Measurements from ENCODE around the gene GNAI1.

GNAI1 gene

GRCh38 chr7:80165177-80165576, 30.5 kb downstream of the GNAI1 start:
- no peak for DNase-seq

GRCh38 chr7:80170445-80170844, 35.8 kb downstream of the GNAI1 start:
- DNase-seq = no peak

GRCh38 chr7:80172387-80172786, 37.8 kb downstream of the GNAI1 start:
- no peak for DNase-seq

DNA sequence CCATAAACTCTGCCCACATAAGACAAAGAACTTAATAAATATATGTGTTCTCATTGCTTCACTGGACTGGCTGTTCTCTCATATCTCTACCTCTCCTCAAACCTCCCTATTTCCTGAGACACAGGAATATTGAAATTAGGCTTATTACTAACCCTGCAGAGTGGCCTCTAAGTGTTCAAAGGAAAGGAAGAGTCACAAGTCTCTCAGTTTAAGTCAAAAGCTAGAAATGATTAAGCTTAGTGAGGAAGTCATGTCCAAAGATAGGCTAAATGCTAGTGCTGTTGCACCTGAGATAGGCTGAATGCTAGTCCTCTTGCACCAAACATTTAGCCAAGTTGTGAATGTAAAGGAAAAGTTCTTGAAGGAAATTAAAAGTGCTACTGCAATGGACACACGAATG, 41.1 kb downstream of the GNAI1 start:
- no peak for DNase-seq

DNA sequence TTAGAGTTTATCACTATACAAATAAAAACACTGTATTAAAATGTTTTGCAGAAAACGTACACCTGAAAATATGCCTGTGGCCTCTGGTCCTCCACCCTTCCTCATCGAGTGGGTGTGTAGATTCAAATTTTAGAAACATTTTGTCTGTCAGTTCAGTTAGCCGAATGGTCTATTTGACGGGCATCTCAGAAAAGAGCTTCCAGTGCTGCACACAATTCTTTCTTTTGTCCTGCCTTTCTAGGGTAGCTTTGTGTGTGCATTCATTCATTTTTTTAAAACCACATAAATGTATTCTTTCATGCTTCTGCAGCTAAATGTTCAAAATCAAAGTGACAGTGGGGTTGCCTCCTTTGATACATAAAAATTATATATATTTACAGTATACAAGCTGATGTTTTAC, 46.8 kb downstream of the GNAI1 start:
- no peak for DNase-seq

DNA sequence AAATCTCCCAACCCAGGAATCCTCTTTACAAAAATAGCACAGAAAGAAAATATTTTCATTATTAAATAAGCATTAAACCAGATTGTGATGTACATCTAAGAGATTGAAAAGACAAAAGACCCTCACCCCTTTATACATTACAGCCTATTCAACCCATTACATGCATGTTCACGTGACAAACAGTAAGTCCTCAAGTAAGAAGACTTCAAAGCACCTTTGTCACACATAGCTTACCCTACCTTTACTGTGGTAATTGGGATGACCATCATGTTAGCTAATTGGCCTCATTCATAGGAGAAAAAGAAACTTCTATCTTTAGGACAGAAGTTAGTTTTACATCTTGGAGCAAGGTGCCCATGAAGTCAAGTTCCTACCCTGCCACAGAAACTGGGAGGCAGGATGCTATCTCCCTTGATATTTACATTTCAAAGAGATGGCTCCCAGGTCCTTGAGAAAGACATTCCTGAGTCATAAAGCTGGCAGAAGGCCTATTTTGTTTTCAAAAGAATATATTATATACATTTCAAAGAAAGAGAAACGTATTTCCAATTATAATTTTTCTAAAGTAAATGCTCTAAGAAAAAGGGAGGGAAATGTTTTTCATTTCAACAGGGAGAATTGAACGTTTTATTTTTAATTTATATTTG, 48.1 kb downstream of the GNAI1 start:
- no peak for DNase-seq

- DNase-seq = no peak
These were observed 48.7 kb downstream of the GNAI1 start for GRCh38 chr7:80183351-80183750.

DNA sequence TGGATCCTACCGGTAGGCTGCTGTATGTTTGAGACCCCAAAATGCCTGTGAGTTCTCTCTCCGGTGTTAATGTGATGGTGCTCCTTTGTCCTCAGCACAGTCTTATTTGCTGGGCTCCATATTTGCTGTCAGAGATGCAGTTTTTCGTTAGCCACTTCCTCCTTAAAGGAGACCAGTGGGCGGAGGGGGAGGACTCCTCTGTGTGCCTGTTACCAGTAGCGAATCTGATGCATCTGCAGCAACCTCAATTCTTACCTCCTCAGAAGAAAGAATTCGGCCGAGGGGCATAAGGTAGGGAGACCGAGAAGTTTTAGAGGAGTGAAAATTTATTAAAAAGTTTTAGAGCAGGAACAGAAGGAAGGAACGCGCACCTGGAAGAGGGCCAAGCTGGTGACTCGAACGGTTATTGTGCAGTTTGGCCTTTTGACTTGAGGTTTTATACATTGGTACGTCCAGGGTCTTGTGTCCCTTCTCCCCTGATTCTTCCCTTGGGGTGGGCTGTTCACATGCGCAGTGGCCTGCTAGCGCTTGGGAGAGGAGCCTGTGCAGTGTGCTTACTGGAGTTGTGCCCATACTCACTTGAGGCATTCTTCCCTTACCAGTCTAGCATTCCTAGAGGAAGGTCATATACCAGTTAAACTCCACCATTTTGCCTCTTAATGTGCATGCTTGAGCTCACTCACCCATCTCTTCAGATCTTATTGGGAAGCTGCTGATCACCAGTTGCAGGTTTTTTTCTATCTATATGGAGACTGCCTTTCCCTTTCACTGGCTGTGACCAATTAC, 49.5 kb downstream of the GNAI1 start:
- no peak for DNase-seq

- no peak for DNase-seq
These were observed 50.1 kb downstream of the GNAI1 start for GRCh38 chr7:80184693-80185092.

GRCh38 chr7:80185571-80185970, 50.9 kb downstream of the GNAI1 start:
- DNase-seq = no peak

GRCh38 chr7:80186721-80187120, 52.1 kb downstream of the GNAI1 start:
- no peak for DNase-seq

GRCh38 chr7:80187279-80187678, 52.6 kb downstream of the GNAI1 start:
- DNase-seq = no peak

DNA sequence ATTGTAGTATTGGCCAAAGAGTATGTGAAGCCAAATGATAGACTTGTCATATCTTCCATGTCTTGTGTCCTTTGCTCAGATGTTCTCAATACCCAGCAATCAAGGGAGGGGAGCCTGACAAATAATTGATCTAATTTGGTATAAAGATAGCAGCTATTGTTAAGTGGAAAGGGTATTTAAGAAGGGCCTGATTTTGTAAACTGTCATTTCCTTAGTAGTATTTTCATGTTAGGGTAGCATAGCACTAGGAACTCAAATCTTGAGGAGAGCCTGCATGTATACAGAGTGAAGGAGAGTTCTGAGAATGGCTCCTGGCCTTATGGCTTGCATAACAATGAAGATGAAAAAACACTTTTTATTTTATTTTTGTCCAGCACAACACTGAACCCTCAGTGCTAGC, 53.1 kb downstream of the GNAI1 start:
- DNase-seq = no peak

GRCh38 chr7:80189638-80190037, 55.0 kb downstream of the GNAI1 start:
- DNase-seq = no peak

- DNase-seq = no peak
These were observed 63.0 kb downstream of the GNAI1 start for GRCh38 chr7:80197627-80198026.

GRCh38 chr7:80199051-80199450, 64.4 kb downstream of the GNAI1 start:
- no peak for DNase-seq

DNA sequence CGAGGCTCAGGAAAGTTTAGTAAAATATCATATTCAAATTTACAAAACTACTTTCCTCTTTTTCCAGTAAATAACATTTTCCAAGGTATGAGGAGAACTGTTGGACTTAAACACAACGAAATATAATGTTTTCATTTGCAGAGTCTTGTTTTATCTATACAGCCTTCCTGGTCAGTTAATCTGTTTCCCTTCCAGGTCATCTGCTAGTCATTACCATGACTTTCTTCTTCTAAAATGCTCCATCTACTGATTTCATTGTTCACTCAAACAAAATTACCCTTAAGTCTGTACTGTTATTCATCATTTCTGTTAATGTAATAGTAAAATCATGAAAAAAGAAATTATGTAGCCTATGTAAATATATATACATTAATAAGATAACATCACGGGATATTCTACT, 69.8 kb downstream of the GNAI1 start:
- no peak for DNase-seq

DNA sequence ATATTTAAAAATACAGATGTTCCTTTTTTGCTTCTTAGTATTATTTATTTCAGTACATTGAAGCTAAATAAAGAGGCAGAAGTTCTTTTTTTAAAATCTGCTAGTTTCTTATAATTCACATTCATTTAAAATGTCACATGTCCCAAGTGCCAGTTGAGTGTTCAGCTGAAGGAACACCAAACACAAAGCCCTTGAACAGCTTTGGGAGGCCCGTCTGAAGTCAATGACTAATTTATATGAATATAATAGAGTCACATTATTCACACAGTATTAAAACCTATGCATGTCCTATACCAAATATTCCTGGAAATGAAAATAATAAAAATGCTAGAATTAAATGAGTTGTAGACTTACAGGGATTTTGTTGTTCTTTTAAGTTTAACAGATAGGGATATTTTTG, 70.3 kb downstream of the GNAI1 start:
- no peak for DNase-seq

- DNase-seq = no peak
These were observed 72.1 kb downstream of the GNAI1 start for GRCh38 chr7:80206763-80207162.

- no peak for DNase-seq
These were observed 72.9 kb downstream of the GNAI1 start for GRCh38 chr7:80207501-80207900.

- no peak for DNase-seq
These were observed 74.1 kb downstream of the GNAI1 start for GRCh38 chr7:80208700-80209099.

DNA sequence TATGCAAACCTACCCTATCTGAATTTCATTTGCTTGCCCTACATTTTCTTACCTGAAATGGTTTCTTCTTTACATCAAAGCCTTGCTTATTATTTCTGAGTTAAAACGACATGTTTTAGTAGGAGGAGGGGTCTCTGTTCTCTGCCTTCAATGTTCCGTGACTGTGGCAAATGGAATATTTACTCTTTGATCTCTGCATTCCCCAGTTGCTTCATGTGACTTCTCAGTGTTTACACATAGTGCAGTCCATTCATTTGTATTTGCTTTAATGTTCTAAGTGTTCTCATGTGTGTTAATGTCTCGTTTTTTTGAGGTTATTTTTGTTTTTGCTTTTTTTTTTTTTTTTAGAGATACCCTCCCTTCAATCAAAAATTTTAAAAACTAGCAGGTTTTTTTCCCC, 75.8 kb downstream of the GNAI1 start:
- peak; percentile 5 for DNase-seq

DNA sequence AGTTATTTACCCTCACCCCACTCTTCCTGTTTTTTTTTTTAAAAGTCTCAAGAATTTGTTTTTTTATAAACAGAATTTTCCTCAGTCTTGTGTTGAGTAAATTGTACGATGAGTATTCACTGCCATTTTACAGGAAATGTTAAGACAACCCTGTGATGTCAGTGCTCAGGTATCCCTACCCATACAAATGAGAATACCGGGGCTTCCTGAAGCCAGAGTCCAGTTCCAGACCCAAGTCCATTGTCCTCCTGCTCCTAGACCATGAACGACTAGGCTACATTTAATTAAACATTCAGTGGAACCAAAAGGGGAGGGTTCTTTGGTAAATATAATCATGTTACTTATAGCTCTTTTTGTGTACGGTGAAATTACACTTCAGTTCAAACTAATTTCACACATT, 79.2 kb downstream of the GNAI1 start:
- DNase-seq = no peak

- no peak for DNase-seq
These were observed 81.1 kb downstream of the GNAI1 start for GRCh38 chr7:80215734-80216133.
